ENCODE data around the gene DNAJC6.
A peak's percentile ranks its signal among the peaks of the same experiment; 100 is the strongest.

DNAJC6 gene

DNA sequence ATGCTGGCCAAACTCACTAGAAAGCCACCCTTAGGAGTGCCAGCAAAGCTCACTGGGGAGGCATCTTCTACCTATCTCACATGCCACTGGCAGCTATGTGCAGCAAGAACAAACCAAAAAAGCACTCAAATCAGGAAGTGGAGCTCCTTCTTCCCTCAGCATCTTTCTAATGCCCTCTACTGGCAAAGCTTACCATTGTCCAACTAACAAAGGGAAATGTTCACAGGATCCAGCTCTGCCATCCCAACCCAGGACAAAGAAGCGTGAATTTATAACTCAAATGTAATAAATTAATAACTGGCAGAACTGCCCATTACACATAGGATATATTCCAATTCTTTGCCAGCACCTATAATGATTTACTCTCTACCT lies 150.0 kb downstream of the DNAJC6 start:
- TF ChIP-seq, protein P1, sequence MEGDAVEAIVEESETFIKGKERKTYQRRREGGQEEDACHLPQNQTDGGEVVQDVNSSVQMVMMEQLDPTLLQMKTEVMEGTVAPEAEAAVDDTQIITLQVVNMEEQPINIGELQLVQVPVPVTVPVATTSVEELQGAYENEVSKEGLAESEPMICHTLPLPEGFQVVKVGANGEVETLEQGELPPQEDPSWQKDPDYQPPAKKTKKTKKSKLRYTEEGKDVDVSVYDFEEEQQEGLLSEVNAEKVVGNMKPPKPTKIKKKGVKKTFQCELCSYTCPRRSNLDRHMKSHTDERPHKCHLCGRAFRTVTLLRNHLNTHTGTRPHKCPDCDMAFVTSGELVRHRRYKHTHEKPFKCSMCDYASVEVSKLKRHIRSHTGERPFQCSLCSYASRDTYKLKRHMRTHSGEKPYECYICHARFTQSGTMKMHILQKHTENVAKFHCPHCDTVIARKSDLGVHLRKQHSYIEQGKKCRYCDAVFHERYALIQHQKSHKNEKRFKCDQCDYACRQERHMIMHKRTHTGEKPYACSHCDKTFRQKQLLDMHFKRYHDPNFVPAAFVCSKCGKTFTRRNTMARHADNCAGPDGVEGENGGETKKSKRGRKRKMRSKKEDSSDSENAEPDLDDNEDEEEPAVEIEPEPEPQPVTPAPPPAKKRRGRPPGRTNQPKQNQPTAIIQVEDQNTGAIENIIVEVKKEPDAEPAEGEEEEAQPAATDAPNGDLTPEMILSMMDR (IDR thresholded peaks at IDR 0.05; ENCODE audit: insufficient read depth, missing control alignments): peak; percentile 47
- no peak for DNase-seq (ENCODE audit: insufficient read length, low spot score)
- FAIRE-seq: no peak
